ENCODE measurements around the gene GRID1.

The GRID1 gene

DNA sequence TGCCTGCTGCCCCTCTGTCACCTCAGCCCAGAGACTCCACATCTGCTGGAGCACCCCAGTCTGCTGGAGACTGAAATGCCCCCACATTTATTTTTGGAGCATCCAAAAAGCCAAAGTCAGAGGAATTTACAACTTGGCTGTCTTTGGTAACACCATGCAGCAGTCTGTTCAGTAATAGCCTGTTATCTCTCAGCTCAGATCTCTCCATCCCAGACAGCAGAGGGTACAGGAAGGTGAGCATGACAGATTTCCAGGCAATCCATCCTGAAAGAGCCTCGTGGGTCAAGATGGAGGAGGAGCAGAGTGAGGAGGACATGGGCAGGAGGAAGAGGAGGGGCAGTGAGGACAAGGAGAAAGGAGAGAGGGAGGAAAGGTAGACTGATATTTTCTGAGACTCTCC is 55.9 kb downstream of the GRID1 start:
- no peak for DNase-seq

- DNase-seq = no peak
Observed at GRCh38 chr10:86310291-86310690, 56.3 kb downstream of the GRID1 start.

GRCh38 chr10:86308056-86308455 is 58.5 kb downstream of the GRID1 start:
- no peak for DNase-seq

DNA sequence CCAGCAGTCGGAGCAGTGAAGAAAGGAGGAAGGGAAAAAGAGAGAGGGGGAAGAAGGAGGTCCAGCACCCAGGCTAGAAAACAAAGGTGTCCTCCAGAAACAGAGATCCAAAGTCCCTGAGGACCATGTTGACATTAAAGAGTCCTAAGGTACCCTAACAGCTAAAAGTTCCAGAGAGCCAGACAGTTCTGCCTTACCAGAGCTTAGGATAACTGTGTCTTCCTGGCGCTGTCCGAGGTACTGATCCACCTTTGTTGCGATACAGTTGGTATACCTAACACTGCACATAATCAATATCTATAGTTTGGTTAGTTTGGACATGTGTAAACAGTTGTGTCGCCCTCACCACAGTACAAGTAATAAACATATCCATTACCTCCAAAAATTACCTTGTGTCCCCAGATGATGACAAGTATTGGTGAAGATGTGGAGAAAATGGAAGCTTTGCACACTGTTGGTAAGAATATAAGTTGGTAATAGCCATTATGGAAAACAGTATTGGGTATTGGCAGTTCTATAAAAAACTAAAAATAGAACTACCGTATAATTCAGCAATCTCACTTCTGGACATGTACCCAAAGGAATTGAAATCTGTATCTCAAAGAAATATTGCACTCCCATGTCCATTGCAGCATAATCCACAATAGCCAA is 59.8 kb downstream of the GRID1 start:
- no peak for DNase-seq

GRCh38 chr10:86305521-86305920 is 61.1 kb downstream of the GRID1 start:
- DNase-seq = no peak

- no peak for DNase-seq
Observed at GRCh38 chr10:86304436-86304835, 62.2 kb downstream of the GRID1 start.

DNA sequence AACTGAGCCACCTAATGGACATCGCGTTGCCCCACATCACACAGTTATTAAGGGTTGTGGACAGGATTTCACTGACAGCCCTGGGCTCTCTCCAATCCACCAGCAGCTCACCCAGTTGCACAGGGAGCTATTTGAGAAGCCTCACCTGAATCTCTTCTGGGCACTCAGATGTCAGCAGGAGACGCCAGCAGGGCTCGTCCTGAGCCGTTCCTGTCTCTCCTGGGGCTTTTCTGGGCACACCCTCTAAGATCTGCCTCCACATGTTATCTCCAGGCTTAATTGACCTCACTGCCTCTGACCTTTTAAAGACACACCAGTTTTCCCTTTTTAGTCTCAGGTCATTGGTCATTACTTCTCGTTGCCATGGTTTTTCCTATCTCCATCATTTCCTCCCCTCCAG is 63.0 kb downstream of the GRID1 start:
- no peak for DNase-seq

- DNase-seq = no peak
Observed at GRCh38 chr10:86301971-86302370, 64.6 kb downstream of the GRID1 start.

DNA sequence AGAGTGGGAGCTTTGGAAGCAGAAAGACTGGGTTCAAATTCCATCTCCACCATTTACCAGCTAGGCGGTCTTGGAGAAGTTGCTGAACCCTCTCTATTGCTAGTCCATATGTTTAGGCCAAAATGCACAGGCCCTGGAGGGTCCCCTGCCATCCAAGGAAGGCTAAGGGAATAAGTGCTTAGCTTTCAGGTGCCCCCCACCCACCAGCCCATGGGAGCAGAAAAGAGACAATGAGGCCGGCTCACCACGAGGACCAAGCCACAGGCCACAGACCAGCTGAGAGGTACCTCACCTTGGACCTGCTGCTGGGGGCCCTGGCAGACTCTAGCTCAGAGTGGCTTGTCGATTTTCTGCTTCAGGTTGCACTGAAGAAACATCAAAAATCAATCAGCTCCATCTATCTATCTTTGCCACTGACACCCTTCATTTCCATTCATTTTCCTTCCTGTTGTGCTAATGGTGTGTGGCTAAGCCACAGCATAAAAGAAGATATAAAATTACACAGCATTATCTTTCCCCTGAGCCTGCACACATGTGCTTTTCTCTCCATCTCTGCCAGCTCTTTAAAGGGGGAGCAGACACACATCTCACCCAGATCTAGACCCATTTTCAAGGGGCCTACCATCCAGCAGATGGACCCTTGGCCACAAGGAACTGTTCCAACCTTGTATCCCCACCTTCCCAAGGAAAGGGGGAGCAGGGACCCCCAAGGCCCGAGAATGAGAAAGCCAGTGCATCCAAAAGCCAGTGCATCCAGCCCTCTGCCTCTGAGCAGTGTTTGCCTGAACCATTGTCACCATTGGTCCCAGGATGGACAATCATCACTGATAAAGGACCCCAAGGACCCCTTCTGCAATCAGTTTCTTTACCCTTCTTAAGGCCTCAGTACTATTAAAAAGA is 65.4 kb downstream of the GRID1 start:
- DNase-seq = no peak

DNA sequence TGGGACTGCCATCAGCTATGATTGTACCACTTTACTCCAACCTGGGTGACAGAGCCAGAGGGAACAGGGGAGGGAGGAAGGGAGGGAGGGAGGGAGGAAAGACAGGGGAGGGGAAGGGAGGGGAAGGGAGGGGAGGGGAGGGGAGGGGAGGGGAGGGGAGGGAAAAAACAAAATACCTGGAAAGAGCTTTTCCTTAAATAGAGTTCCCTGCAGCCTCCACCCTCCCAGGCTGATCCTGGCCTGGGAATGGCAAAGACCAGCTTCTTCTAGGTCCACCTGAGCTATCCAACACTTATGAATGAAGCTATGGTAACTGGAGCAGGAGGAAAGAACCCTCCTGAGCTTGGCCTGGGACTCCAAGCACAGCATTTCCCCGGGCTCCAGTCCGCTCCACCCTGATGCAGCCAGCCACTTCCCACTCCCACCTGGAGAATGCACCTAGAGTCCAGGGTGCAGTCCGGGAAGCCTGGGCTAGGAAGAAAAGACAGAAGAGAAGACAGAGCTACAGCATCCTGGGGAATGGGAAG is 66.1 kb downstream of the GRID1 start:
- no peak for DNase-seq

- DNase-seq = no peak
Observed at GRCh38 chr10:86299562-86299961, 67.0 kb downstream of the GRID1 start.

DNA sequence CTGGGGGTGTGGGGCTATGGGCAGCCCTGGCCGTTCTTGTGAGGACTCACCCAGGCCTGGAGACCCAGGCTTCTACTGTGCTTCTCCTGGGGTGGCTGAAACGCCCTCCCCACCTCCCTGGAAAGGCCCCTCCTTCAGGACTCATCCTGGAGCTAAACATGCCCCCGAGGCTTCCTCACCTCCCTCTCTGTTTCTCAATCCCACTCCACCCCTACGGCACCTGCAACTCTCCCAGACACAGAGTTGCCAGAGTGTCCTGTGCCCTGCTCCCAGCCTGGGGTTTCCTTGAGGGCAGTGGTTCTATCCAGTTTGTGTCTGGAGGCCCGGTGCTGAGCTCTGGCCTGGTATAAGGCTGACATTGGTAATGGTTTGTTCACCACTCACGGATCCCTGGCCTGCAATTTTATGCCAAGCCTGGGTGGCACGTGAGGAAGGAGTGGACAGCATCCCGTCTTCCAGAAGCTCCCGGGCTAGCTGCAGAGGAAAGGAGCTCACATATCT is 68.0 kb downstream of the GRID1 start:
- no peak for DNase-seq

DNA sequence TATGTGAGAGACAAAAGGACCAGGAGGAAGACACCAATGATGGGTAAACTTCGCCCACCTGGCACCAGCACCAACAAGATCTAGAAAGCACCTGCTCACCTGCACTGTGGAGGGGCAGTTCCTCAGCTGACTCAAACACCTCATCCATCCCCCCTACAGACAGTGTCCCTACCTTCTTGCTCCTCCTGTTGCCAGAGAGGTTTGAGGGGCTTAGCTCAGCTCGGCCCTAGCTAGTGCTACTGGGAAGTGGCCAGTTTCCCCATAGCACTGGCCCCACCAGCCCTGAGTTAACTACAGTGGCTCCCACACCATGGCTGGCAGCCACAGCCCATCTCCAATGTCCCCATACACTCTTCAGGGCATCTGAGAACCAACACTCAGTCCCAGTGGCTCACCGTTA is 70.8 kb downstream of the GRID1 start:
- no peak for DNase-seq

DNA sequence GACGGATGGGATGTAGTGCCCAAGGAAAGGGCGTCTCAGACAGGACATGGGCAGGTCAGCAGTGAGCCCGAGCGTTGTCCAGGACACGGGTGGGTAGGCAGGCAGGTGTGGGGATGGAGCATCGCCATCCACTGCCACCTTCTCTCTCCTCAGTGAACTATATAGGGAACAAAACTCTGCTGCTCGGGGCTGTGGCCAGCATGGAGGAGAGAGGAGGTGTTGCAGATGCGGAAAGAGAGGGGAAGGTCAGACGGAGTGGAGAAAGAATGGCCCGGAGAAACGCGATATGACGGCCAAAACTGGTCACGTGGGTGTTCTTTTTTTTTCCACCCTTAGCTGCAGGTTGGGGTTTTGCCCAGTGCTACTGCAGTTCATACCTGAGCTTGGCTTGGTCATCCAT is 71.2 kb downstream of the GRID1 start:
- DNase-seq = no peak

DNA sequence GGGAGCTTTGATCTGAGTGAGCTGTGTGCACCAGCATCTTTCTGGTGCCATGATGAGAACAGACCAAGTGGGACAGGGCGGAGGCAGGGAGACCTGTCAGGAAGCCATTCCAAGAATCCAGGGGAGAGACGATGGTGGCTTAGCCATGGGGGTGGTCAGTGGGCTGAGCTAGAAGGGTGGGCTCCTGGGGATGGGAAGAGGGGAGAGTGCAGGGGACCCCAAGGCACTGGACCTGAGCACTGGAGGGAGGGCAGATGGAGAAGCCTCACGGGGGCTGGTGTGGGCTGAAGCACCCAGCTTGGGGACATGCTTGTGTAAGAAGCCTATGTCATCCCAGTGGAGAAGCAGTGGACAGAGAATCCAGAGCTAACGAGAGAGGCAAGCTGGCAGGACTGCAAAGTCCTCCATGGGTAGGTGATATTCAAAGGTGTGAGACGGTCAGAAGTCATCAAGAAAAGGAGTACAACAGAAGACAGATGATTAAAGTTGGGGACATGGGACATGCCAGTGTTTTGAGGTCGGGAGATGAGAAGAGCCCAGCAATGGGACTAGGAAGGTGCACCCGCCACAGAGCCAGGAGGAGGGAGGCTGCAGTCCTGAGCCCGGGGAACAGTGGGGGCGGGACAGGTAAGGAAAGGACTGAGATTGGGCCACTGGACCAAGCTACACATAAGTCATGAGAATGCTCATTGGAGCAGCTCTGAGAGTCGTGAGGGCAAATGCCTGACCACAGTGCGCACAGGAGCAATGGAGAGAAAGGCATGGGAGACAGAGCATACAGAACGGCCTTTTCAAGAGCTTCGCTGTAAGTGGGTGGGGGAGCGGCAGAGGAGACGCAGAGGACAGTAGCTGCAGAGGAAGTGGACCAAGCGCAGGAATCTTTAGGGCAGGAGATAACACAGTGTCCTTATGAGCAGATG is 72.0 kb downstream of the GRID1 start:
- DNase-seq = no peak

DNA sequence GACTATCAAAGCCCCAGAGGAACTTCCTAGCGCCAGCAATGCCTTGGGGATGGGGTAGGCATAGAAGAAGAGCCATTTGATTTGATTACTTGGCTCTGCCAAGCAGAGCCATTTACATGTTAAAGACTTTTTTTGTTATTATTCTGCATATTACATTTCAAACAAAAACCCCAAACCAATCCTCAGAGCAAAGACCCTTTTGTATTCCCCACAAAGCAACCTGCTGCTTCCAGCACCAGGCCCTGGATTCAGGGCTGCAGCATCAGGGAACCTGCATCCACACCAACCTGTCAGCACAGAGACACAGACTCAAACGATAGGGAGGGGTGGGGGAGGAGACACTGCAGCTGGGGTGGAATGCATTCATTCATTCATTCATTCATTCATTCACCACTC is 73.2 kb downstream of the GRID1 start:
- DNase-seq = no peak

DNA sequence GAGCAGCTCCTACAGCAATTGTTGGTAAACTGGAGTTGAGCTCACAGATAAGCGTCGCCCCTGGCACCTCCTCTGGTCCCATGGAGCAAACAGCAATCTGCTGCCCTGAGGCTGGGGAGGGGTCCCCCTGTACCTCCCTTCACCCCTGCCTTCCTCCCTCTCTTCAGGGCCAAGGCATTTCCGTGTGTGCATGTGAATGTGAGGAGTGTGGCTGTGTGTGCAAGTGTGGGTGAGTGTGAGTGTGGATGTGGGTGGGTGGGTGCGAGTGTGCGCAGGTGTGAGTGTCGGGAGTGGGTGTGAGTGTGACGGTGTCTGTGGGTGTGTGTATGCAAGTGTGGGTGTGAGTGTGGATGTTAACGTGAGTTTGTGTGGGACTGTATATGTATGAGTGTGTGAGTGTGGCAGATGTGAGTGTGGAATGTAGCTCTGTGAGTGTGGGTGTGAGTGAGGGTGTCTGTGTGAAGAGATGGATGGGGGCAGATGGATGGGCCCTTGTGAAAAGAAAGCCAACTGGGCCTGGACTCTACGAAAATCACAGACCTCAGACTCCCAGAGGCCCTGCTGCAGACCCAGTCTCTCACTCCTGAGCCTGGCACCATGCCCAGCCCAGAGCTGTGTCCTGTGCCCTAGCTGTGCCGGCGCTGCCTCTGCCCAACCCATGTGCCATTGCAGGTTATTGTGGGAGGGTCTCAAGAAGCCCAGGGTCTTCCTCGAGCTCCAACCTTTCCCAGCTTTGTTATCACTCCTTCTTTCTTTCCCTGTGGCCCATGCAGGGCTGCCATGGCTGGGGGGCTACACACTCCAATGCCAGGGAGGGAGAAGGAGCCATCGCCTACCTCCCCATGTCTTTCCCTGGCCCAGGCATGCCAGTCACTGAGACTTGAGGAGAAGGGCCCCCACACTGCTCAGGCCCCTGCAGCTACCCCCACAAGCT is 73.9 kb downstream of the GRID1 start:
- no peak for DNase-seq

GRCh38 chr10:86291616-86292340 is 74.8 kb downstream of the GRID1 start:
- DNase-seq = no peak

DNA sequence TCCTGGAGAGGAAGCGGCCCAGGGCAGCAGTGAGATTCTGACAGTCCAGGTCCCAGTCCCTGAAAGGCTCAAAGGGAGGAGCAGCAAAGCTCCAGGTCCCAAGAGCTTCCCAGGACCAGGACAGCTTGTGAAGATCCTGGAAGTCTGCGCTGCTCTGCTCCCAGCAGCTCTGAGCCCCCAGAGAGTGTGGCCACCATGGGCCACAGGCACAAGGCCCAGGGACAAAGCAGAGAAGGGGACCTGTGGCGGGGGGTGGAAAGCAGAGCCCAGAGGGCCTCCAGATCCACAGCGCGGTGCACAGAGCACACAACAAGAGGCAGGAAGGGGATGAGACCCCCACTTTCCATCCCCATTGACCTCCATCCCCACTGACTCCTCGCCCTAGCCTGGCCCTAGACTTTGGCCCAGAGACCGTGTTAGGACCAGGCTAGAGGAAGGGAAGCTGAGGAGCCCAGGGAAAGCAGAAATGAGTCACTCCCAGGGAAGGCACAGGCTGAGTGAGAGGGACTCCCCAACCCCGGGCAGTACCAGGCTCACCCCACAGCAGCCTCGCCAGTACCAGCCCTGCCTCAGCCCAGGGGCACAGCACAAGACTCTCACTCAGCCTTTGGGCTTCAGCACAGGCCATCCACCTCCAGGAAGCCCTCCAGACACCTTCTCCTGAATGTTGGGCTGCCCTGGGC is 75.5 kb downstream of the GRID1 start:
- no peak for DNase-seq

DNA sequence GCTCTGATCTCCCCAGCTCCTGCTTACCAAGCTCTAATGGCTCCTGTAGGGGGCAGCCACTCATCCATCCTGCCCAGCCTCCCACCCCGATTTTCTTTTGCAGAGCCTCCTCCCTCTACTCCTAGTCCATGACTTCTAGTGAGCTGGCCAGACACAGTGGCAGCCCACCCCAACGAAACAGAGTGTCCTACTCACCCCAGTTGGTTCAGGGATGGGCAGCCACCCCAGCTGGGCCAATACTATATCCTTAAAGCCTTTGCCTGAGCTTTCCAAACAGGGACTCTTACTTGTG is 77.1 kb downstream of the GRID1 start:
- DNase-seq = no peak
